CD4-positive, alpha-beta T cell treated with Interleukin-17A for 1 hour (primary cell): ENCODE measurements around the gene SPTBN1.
A peak's percentile ranks its signal among the peaks of the same experiment; 100 is the strongest.

Source experiments
- DNase-seq: peaks from one replicate; pipeline ENCODE4 v3.0.0-alpha.2; 2020

The SPTBN1 gene

DNA sequence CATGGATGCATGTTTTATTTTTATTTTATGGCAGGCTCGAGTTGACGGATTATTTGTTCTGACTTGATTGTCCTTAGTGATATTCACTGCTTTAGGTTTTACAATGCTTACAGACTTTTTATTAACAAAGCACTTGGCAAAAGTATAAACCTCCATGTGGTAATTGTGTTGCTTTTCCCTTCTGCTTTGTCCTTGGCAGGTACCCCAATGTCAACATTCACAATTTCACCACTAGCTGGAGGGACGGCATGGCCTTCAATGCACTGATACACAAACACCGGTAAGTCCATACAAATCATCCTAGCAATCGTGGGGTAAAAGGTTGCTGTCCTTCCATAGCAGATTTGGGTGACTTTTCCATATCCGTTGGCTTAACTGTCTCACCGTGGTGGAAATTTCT is 161.3 kb downstream of the SPTBN1 start:
- DNase-seq, result no peak

DNA sequence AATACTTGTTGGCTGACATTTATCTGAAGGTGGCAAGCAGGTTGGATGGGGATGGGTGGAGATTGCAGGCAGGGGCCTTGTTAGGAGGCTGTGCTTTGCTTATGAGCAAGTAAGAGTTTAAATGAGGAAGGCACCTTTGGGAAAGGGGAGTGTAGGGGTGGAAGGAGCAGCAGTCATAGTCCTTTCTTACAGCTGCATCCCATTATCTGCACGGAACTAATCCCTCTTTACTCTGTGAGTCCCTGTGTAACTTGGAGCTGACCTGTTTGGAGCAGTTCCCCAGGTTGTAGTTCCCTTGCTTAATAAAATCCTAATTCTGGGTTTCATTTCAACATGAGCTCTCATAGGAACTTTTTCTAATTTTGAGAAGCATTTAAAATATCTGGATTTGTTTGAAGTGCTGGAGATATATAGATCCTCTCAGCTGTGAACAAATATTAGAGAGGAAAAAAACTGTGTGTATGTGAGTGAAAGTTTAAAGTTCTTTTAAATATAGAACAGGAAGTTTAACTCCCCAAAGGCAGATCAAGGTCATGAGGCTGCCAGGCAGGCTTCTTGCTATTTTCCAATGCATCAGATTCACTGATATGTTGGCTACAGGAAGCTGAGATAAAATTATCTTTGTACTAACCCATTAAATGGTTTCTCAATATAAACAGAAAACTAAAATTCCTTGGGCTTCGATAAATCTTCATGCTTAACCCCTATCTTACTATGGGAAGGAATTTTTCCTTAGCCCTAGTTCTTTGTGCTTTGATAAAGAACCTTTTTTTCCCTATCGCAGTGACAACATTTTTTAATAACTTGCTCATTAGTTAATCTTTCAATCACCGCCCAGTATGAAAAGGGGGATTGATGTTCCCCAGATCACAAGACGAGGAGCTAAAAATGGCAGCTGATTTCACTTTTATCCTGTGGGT is 162.8 kb downstream of the SPTBN1 start:
- no peak for DNase-seq

DNA sequence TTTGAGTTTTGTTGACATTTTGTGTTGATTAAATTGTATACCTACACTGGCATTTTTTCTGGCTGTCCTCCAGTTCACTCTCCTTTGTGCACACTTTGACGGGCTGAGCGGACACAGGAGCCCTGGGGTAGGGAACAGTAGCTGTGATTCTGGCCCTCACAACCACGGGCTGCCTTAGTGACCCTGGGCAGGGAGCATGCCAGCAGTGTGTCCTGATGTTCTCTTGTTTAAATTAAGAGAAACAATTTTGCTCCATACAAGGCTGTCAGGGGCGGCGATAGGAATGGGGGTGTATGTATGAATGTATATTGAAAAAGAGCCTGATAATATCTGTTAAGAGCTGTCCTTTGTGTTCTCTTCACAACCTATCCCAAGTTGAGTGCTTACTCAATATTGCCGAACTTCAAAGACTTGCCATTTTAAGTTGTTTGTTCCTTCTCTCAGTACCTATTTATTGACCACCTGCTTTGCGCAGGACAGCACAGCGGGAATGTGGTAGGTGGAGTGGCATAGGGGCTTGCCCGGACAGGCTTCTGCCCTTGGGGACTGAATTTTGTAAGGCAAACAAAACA is 163.6 kb downstream of the SPTBN1 start:
- DNase-seq, result no peak

DNA sequence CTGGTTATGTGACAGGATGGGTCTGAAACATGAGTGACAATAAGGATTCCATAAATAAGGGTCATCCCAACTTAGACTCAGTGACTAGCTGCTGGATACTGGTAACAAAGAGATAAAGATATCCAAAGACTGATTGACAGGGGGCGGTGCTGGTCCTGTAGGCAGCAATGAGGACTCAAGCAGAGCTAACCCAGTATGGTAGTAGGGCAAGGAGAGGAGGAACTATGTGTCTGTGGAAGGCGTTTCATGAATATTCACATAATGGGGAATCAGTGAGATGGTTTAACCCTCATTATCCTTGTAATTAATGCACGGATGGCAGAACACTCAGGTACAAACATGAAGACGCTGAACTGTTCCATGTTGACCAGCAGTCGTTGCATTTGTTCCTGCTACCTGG is 164.8 kb downstream of the SPTBN1 start:
- no peak for DNase-seq

DNA sequence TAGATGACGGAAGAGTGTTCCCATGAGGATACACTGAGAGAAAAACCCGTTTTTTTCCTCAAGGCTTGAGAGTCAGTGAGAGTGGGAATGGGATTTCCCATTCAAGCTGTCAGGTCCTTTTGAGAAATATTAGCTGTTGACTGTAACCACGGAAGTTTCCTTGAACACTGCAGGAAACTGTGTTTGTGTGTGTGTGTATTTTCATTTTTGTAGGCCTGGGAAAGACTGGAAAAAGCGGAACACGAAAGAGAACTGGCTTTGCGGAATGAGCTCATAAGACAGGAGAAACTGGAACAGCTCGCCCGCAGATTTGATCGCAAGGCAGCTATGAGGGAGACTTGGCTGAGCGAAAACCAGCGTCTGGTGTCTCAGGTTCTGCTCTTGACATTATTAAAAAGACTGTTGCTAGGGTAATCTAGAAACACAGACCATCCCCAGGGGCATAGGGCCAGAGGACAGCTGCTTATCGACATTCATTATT is 168.5 kb downstream of the SPTBN1 start:
- DNase-seq, result no peak

DNA sequence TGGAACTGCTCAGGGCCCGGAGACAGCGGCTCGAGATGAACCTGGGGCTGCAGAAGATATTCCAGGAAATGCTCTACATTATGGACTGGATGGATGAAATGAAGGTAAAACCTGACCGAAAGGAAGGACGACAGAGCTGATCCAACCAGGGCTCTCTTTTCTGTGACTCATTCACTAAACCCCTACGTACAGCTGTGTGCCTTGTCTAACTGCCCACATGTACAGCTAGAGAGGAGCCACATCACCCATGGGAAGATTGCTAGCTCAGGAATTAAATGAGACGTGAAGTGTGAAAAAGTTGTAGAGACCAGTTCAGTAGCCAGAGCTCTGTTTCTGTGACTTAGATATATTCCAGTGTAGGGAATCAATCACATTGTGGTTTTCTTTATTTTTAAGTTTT is 170.0 kb downstream of the SPTBN1 start:
- DNase-seq, result no peak

DNA sequence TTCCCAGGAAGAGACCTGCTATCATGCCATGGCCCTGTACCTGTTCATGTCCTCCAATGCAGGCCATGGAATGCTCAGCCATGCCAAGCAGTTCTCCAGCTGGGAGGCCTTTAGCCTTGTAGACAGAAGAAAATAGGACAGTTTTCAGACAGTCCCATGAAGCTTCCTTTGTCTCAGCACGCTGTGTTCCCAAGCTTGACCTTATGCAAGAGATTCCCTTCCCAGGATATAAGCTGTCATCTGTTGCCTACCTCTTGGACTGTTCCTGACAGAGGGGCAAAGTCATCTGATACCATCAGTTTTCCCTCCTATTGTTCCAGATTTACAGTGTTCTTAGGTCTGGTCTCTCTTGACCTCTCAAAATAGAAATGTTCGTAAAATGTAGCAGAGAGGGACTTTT is 170.8 kb downstream of the SPTBN1 start:
- no peak for DNase-seq

DNA sequence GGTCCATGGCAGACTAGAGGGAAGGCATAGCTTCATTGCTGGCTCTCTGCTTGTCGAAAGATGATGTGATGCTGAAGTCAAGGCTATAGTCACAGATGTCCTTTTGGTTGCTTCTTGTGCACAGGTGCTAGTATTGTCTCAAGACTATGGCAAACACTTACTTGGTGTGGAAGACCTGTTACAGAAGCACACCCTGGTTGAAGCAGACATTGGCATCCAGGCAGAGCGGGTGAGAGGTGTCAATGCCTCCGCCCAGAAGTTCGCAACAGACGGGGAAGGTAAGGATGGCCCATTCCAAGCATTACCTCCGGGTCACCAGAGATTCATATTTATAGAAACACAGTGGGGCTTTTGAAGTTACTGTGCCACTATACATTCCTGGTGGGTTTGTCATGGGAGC is 171.8 kb downstream of the SPTBN1 start:
- no peak for DNase-seq

DNA sequence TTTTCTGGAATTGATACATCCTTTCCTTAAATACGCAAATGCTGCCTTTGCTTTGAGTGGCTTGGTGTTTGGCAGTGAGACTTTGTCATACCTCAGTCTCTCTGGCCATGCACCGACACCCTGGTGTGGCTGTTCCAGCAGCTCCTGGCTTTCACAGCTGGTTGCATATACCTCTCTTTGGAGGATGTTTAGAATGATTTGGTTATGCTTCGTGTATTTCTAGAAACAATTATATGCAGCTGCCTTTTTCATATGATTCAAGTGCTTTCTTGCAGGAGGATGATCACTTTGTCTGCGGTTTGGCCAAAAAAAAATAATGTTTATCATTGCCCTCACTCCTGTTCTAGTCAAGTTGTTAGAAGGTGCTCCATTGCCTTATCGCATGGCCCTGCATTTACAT is 172.3 kb downstream of the SPTBN1 start:
- DNase-seq, result no peak

DNA sequence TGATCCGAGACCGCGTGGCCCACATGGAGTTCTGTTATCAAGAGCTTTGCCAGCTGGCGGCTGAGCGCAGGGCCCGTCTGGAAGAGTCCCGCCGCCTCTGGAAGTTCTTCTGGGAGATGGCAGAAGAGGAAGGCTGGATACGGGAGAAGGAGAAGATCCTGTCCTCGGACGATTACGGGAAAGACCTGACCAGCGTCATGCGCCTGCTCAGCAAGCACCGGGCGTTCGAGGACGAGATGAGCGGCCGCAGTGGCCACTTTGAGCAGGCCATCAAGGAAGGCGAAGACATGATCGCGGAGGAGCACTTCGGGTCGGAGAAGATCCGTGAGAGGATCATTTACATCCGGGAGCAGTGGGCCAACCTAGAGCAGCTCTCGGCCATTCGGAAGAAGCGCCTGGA is 172.8 kb downstream of the SPTBN1 start:
- no peak for DNase-seq

DNA sequence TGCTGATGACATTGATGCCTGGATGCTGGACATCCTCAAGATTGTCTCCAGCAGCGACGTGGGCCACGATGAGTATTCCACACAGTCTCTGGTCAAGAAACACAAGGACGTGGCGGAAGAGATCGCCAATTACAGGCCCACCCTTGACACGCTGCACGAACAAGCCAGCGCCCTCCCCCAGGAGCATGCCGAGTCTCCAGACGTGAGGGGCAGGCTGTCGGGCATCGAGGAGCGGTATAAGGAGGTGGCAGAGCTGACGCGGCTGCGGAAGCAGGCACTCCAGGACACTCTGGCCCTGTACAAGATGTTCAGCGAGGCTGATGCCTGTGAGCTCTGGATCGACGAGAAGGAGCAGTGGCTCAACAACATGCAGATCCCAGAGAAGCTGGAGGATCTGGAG is 173.3 kb downstream of the SPTBN1 start:
- DNase-seq, result no peak

DNA sequence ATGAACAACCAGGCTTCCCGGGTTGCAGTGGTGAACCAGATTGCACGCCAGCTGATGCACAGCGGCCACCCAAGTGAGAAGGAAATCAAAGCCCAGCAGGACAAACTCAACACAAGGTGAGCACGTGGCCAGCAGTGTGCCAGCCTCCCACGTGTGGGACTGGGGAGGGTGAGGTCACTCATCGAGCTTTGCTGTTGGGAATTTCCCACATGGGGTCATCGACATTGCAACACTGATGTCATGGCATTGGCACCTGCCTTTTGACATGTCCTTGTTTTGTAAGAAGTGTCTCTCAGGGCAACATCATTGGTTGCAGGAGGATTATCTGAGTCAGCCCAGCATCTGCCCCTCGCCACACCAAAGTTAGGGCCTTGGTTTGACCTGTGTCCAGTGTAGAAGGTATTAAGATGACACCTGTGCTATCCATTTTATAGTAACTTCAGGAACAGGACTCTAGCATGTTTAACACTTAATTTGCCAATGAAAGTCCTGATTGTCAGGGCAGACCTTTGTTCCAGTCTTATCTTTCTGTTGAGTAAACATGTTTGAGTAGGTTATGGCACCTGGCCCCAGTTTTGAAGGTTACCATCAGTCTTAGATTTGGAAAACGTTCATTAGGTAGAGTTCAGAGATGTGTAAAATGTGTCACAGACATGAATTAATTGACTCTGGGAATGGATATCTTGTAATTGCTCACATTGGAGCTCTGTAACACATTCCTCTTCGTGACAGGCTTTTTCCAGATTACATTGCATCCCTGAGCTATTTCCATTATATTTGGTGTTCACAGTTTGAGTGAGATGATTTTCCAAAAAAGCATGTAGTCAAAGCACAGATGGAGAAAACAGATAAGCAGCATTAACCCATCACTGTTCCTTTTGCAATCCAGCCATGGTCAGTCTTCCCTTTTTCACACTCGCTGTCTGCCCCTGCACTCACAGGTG is 174.1 kb downstream of the SPTBN1 start:
- peak; percentile 23 for DNase-seq

DNA sequence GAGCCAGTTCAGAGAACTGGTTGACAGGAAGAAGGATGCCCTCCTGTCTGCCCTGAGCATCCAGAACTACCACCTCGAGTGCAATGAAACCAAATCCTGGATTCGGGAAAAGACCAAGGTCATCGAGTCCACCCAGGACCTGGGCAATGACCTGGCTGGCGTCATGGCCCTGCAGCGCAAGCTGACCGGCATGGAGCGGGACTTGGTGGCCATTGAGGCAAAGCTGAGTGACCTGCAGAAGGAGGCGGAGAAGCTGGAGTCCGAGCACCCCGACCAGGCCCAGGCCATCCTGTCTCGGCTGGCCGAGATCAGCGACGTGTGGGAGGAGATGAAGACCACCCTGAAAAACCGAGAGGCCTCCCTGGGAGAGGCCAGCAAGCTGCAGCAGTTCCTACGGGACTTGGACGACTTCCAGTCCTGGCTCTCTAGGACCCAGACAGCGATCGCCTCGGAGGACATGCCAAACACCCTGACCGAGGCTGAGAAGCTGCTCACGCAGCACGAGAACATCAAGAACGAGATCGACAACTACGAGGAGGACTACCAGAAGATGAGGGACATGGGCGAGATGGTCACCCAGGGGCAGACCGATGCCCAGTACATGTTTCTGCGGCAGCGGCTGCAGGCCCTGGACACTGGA is 174.9 kb downstream of the SPTBN1 start:
- no peak for DNase-seq

DNA sequence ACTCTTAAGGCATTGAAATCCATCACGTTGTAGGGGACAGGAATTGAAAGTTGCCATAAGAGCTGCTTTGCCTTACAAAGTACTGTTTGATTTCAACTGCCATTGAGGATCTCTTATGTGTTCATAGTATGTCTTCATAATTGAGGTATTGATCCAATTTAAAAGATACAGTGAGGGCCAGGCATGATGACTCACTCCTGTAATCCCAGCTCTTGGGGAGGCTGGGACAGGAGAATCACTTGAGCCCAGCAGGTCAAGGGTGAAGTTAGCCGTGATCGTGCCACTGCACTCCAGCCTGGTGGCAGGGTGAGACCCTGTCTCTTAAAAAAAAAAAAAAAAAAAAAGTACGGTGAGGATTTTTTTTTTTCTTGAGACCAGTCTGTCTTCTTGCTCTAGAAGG is 175.6 kb downstream of the SPTBN1 start:
- DNase-seq, result no peak

DNA sequence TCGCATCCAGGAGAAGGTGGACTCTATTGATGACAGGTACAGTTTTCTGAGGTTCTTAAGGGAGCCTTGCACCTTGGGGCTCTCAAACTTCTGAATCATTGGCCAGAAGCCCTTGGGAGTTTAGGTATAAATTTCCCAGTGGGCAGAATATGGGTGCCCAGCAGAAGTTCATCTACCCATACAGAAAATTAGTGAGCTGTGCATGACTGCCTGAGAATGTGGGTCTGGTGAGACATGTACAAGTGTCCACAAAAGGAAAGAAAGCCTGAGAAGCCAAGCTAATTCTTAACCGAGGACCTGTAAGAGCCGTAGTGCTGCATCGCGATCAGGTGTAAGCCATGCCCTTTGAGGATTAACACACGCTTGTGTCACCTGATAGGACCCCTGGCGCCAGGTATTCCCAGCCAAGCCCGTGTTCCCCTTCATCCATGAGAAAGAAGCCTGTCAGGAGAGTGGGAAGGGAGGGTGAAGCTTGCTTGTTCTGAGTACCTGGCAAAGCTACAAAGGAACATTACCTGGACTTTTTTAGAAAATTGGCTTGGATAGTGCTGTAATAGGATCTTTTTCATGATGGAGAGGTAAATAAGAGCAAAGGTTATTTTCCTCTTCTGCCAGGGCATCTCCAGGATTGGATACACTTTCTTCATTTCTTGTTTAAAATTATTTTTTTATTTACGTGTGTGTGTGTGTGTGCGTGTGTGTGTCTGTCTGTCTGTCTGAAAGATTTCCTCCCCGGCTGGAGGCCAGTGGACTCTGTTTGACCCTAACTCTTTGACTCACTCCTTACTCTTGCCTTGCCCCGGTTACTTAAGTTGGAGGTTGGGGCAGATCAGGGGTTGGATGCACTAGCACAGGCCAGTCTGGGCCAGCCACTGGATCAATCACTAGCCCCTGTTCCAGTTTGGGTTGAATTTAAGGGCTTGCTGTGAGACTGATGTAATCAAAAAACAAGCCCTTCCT is 176.9 kb downstream of the SPTBN1 start:
- DNase-seq, result no peak

DNA sequence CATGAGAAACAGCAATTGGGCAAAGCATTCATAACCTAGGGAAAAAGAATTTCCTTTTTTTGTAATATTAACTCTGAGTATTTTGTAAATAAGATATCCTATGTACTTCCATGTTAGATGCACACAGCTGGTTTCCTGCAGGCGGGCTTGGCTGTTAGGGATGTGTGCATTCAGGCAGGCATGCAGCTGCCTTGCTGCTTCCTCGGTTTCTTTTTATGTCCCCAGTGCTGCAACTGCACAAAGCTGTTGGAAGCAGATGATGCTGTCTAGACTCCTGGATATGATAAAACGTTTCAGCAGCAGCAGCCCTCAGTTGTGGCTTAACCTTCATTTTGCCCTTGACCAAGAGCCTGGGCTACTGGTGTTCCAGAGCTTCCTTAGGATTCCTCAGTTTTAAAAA is 177.9 kb downstream of the SPTBN1 start:
- no peak for DNase-seq

DNA sequence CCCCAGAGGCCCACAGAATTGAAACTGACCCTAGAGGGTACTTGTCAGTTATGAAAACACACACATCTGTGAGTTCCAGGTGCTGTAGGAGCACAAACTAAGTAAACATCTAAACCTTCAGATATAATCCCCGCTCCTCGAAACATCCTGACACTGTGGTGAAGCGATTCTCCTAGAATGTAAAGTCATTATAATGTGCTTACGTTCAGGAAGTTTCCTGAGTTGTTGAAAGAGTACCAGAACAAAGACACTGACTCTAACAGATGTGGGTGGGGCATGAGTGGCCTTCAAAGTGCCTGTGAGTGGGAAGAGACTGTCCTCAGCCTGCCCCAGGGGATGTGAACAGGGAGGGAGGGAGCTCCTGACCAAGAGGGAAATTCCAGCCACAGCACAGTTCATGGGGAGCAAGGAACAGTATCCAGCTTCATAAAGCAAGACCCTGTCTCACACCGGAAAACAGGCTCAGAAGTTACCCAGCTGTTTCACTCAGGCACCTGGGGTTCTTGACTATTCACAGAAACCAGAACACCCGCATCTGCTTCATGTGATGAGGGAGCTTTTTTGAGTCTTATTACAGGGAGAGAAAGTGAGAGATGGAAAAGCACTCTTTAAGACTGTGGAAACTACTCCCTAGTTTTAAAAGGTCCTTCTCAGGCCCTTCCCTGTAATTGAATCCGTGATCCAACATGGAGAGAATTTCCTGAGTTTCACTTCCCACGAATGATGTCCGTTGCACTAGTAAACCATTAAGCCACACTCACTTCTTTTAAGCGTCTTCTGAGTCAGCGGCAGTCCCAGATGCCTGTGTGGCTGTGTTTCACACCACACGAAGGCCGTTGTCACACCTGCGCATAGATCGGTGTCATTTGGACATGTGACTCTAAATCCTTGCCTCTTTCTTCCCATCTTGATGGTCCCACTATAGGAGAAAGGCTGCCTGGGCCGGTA is 178.7 kb downstream of the SPTBN1 start:
- DNase-seq, result peak; percentile 21

DNA sequence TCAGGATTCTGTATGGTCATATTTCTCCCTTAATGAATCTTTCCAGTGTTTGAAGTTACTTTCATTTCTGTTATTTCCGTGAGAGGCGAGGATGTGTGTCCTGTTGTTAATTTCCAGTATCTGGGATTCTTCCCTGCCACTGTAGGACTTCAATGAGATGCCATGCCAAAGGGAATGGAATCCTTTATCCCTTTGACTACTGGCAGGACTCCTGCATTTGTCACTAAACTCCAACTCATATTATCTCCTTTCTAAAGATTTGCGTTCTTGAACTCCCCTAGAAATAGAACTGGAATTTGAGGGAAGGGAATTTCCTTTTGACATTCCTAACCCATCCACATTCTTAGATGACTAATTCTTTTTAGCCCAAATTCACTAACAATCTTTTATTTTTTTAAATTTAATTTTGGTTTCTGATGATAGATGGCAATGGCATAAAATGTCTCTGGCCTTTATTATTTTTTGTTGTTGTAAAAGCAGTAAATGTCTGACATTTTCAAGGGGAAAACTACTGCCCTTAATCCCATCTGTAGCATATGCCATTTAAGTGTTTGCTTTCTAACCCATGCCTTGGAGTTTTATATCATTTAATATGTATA is 179.5 kb downstream of the SPTBN1 start:
- no peak for DNase-seq

DNA sequence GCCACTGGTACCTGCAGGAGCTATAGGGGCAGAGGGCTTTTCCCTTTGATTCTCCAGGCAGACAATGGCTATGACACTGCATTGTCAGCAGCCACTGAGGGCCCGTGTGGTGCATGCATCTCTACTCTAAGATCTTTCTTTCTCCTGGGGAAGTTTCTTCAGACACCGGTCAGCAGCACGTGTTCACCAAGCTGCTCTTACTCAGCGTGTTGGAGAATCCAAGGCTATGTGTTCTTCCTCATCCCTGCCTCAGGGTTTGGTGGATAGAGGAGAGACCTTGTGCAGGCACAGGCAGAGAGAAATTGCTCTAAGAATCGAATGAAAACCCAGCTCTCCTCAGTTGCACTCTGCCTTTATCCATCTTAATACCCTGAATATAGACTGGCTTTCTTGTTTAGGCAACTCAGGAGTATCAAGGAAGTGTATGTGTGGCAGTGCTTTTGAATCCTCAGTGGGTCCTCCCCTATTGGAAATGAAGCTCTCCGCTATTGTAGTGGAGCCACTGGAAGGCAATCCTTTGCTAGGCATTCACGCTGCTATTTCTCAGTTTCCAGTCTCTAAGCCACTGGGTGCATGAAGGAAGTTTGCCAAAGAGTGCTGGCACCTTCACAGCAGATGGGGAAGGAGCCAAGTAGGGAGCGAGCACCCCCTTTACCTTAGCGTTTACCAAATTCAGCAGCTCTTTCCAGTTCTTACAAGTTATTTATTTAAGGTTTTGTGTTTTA is 180.4 kb downstream of the SPTBN1 start:
- no peak for DNase-seq
